OCI-LY7 (cell line): ENCODE measurements around the gene LTBP4.

Experiments used
- CTCF ChIP-seq: fragments of 200-600 bp; sonication (generic); conservative IDR thresholded peaks from 2 replicates; pipeline ENCODE4 v1.5.1; 2014; ENCODE audit warnings: mild to moderate bottlenecking, antibody characterized with exemption, low read length, moderate library complexity, mixed read lengths
- EZH2phosphoT487 ChIP-seq: fragments of 200-600 bp; sonication (generic); IDR thresholded peaks from 2 replicates; pipeline ENCODE4 v1.6.1; 2018; ENCODE audit warnings: low read depth, borderline replicate concordance, mild to moderate bottlenecking, mixed run types, antibody characterized with exemption, low read length, moderate library complexity, mixed read lengths

GRCh38 chr19:40586611-40587010, 14.6 kb upstream of the LTBP4 start:
- TF ChIP-seq CTCF = no peak
- no peak for TF ChIP-seq EZH2phosphoT487
